Measurements from ENCODE around the gene TIGD7. TPM values are rescaled to one million over a fixed set of nuclear protein-coding genes. Genes with fewer than 3 reads are reported as not detected.
"Not testable (repeated sequence)": the region's sequence is repeated elsewhere in the genome, so short reads cannot be mapped to it uniquely, and the experiment has no call there.

Gene TIGD7
- total RNA-seq, 1 experiment from 2014 or later: 0.49 TPM

DNA sequence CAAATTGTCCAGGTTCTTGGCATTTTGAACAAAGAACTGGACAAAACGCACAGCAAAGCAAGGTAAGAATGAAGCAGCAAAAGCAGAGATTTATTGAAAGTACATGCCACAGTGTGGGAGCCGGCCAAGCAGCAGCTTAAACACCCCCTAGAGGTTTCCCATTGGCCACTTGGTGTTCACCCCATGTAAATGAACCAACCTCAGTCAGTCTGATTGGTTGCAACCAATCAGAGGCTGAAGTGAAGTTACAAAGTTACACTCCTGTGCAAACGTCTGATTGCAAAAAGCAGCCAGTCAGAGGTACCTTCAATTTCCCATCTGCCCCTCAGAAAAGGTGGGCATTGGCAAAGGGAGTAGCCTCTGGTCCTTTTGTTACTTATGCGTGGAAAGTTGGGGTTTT lies 30.7 kb downstream of the TIGD7 start (continued):
- TF ChIP-seq, protein P1, sequence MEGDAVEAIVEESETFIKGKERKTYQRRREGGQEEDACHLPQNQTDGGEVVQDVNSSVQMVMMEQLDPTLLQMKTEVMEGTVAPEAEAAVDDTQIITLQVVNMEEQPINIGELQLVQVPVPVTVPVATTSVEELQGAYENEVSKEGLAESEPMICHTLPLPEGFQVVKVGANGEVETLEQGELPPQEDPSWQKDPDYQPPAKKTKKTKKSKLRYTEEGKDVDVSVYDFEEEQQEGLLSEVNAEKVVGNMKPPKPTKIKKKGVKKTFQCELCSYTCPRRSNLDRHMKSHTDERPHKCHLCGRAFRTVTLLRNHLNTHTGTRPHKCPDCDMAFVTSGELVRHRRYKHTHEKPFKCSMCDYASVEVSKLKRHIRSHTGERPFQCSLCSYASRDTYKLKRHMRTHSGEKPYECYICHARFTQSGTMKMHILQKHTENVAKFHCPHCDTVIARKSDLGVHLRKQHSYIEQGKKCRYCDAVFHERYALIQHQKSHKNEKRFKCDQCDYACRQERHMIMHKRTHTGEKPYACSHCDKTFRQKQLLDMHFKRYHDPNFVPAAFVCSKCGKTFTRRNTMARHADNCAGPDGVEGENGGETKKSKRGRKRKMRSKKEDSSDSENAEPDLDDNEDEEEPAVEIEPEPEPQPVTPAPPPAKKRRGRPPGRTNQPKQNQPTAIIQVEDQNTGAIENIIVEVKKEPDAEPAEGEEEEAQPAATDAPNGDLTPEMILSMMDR (IDR thresholded peaks at IDR 0.05 in 2 of 3, conservative IDR thresholded peaks at IDR 0.05 in 1 of 3; ENCODE audit: borderline replicate concordance in 1 of 3, insufficient read depth in 1 of 3, low read depth in 2 of 3, low read length in 2 of 3): no peak
- TF ChIP-seq EZH2phosphoT487 (IDR thresholded peaks at IDR 0.05; ENCODE audit: borderline replicate concordance) (no peak), JUND (IDR thresholded peaks at IDR 0.05) (no peak)
- TF ChIP-seq, protein P2, sequence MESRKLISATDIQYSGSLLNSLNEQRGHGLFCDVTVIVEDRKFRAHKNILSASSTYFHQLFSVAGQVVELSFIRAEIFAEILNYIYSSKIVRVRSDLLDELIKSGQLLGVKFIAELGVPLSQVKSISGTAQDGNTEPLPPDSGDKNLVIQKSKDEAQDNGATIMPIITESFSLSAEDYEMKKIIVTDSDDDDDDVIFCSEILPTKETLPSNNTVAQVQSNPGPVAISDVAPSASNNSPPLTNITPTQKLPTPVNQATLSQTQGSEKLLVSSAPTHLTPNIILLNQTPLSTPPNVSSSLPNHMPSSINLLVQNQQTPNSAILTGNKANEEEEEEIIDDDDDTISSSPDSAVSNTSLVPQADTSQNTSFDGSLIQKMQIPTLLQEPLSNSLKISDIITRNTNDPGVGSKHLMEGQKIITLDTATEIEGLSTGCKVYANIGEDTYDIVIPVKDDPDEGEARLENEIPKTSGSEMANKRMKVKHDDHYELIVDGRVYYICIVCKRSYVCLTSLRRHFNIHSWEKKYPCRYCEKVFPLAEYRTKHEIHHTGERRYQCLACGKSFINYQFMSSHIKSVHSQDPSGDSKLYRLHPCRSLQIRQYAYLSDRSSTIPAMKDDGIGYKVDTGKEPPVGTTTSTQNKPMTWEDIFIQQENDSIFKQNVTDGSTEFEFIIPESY (IDR thresholded peaks at IDR 0.05; ENCODE audit: extremely low read depth, insufficient replicate concordance, low read length): no peak

DNA sequence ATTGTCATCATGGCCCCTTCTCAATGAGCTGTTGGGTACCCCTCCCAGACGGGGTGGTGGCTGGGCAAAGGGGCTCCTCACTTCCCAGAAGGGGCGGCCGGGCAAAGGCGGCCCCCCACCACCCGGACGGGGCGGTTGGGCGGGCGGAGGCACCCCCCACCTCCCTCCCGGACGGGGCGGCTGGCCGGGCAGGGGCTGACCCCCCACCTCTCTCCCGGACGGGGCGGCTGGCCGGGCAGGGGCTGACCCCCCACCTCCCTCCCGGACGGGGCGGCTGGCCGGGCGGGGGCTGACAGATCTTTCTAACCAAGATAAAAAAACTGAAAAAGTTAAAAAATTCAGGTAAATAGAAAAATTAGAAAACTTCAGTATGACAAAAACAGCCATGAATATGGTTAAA lies 33.9 kb downstream of the TIGD7 start:
- H3K9me2 ChIP-seq (ENCODE audit: insufficient read depth); POLR2A ChIA-PET; RAD21 ChIA-PET (ENCODE audit: low non-redundant PET in 1 of 2, low total read pairs in 2 of 2, uncharacterized antibody in 2 of 2, unreplicated experiment in 2 of 2); H3K9ac ChIP-seq (ENCODE audit: low read length); CTCF ChIA-PET; H3K79me2 ChIP-seq (ENCODE audit: insufficient read depth, low read length); intact Hi-C loops (cut with micrococcal nuclease); DNase-seq (ENCODE audit: low read depth, low spot score); BruUV-seq (replicated peaks); H3K4me2 ChIP-seq (ENCODE audit: low read length); H2AFZ ChIP-seq (ENCODE audit: low read depth, low read length, poor library complexity, severe bottlenecking); H3K4me1 ChIP-seq (ENCODE audit: control insufficient read depth in 1 of 2, insufficient read depth in 2 of 2, low read length in 2 of 2); H3K36me3 ChIP-seq (ENCODE audit: control insufficient read depth in 1 of 2, insufficient read depth in 2 of 2, low read length in 2 of 2); H3K4me3 ChIP-seq (replicated peaks in 1 of 2; ENCODE audit: low read depth in 1 of 2, low read length in 2 of 2); ATAC-seq; H3K27ac ChIP-seq (ENCODE audit: low read depth, low read length); H3K9me3 ChIP-seq (ENCODE audit: control insufficient read depth in 1 of 2, insufficient read depth in 1 of 2, low read depth in 1 of 2, low read length in 2 of 2); H3K27me3 ChIP-seq (ENCODE audit: insufficient read depth, low read length); H4K20me1 ChIP-seq (ENCODE audit: insufficient read depth): not testable (repeated sequence)

DNA sequence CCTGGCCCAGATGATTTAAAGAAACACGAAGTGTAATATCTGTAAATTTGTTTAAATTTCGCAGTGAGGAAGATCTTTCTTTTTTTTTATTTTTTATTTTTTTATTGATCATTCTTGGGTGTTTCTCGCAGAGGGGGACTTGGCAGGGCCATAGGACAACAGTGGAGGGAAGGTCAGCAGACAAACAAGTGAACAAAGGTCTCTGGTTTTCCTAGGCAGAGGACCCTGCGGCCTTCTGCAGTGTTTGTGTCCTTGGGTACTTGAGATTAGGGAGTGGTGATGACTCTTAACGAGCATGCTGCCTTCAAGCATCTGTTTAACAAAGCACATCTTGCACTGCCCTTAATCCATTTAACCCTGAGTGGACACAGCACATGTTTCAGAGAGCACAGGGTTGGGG lies 34.5 kb downstream of the TIGD7 start:
- POLR2A ChIA-PET; CTCF ChIA-PET; H3K27me3 ChIP-seq (ENCODE audit: insufficient read depth, low read length); DNase-seq (ENCODE audit: low read depth, low spot score); H3K4me3 ChIP-seq (replicated peaks in 1 of 2; ENCODE audit: low read depth in 1 of 2, low read length in 2 of 2); BruUV-seq (replicated peaks); H3K4me1 ChIP-seq (ENCODE audit: control insufficient read depth in 1 of 2, insufficient read depth in 2 of 2, low read length in 2 of 2); intact Hi-C loops (cut with micrococcal nuclease); H3K36me3 ChIP-seq (ENCODE audit: control insufficient read depth in 1 of 2, insufficient read depth in 2 of 2, low read length in 2 of 2); ATAC-seq; H3K27ac ChIP-seq (ENCODE audit: low read depth, low read length); H3K79me2 ChIP-seq (ENCODE audit: insufficient read depth, low read length); H3K9ac ChIP-seq (ENCODE audit: low read length); H2AFZ ChIP-seq (ENCODE audit: low read depth, low read length, poor library complexity, severe bottlenecking); H4K20me1 ChIP-seq (ENCODE audit: insufficient read depth); H3K9me3 ChIP-seq (ENCODE audit: control insufficient read depth in 1 of 2, insufficient read depth in 1 of 2, low read depth in 1 of 2, low read length in 2 of 2); RAD21 ChIA-PET (ENCODE audit: low non-redundant PET in 1 of 2, low total read pairs in 2 of 2, uncharacterized antibody in 2 of 2, unreplicated experiment in 2 of 2); H3K9me2 ChIP-seq (ENCODE audit: insufficient read depth); H3K4me2 ChIP-seq (ENCODE audit: low read length): not testable (repeated sequence)

Data from HCT116 (cell line).